ENCODE data around the gene LAMA2. TPM values are rescaled to one million over a fixed set of nuclear protein-coding genes. Genes with fewer than 3 reads are reported as not detected.

The LAMA2 gene
- total and polyA plus RNA-seq, 2 donors from 2014 or later, result 2.2 to 20.8 TPM

GRCh38 chr6:128888444-128889175, 5.7 kb downstream of the LAMA2 start:
- no peak overlapping the region for H3K9ac ChIP-seq (ENCODE audit: low read length in 3 of 3)
- no peaks in the 10 kb centered on the region for H3K27me3 ChIP-seq (ENCODE audit: control insufficient read depth, insufficient read depth, low read length)
- H3K4me1 ChIP-seq (ENCODE audit: control insufficient read depth in 2 of 3, insufficient read depth in 2 of 3, low read depth in 1 of 3, low read length in 3 of 3), result no peaks in the 10 kb centered on the region
- H3K27ac ChIP-seq (ENCODE audit: low read depth in 2 of 2, low read length in 2 of 2), result no peak overlapping the region
- FAIRE-seq (no peak), DNase-seq (no peak)
- no peaks in the 10 kb centered on the region for H3K9me3 ChIP-seq (ENCODE audit: control insufficient read depth in 2 of 3, insufficient read depth in 1 of 3, low read length in 3 of 3)
- H3K36me3 ChIP-seq (ENCODE audit: control insufficient read depth in 2 of 3, insufficient read depth in 3 of 3, low read length in 3 of 3), result no peaks in the 10 kb centered on the region
- no peak overlapping the region for H3K4me3 ChIP-seq (ENCODE audit: low read length in 3 of 3)
- intact Hi-C loops (cut with DNase I), result no loop called here
- no peak for TF ChIP-seq CTCF (IDR thresholded peaks at IDR 0.05; ENCODE audit: borderline replicate concordance, extremely low read depth, insufficient read depth)

- Histone ChIP-seq H3K36me3 (ENCODE audit: control insufficient read depth in 2 of 3, insufficient read depth in 3 of 3, low read length in 3 of 3) (no peaks in the 10 kb centered on the region), H3K4me1 (ENCODE audit: control insufficient read depth in 2 of 3, insufficient read depth in 2 of 3, low read depth in 1 of 3, low read length in 3 of 3) (no peaks in the 10 kb centered on the region), H3K27ac (ENCODE audit: low read depth in 2 of 2, low read length in 2 of 2) (no peak overlapping the region), H3K9me3 (ENCODE audit: control insufficient read depth in 2 of 3, insufficient read depth in 1 of 3, low read length in 3 of 3) (no peaks in the 10 kb centered on the region), H3K27me3 (ENCODE audit: control insufficient read depth, insufficient read depth, low read length) (no peaks in the 10 kb centered on the region), H3K9ac (ENCODE audit: low read length in 3 of 3) (no peak overlapping the region), H3K4me3 (ENCODE audit: low read length in 3 of 3) (no peak overlapping the region)
- FAIRE-seq, result no peak
- no peak for DNase-seq
- TF ChIP-seq CTCF (IDR thresholded peaks at IDR 0.05; ENCODE audit: borderline replicate concordance, extremely low read depth, insufficient read depth), result no peak
- intact Hi-C loops (cut with DNase I), result no loop called here
These were observed 6.9 kb downstream of the LAMA2 start for GRCh38 chr6:128889870-128890269.

- DNase-seq (no peak), FAIRE-seq (peak; percentile 27)
- H3K27me3 ChIP-seq (ENCODE audit: control insufficient read depth, insufficient read depth, low read length), result no peaks in the 10 kb centered on the region
- no peaks in the 10 kb centered on the region for H3K9me3 ChIP-seq (ENCODE audit: control insufficient read depth in 2 of 3, insufficient read depth in 1 of 3, low read length in 3 of 3)
- no peak for TF ChIP-seq CTCF (IDR thresholded peaks at IDR 0.05; ENCODE audit: borderline replicate concordance, extremely low read depth, insufficient read depth)
- intact Hi-C loops (cut with DNase I), result no loop called here
- no peak overlapping the region for H3K4me3 ChIP-seq (ENCODE audit: low read length in 3 of 3)
- H3K36me3 ChIP-seq (ENCODE audit: control insufficient read depth in 2 of 3, insufficient read depth in 3 of 3, low read length in 3 of 3), result no peaks in the 10 kb centered on the region
- H3K4me1 ChIP-seq (ENCODE audit: control insufficient read depth in 2 of 3, insufficient read depth in 2 of 3, low read depth in 1 of 3, low read length in 3 of 3), result no peaks in the 10 kb centered on the region
- H3K27ac ChIP-seq (ENCODE audit: low read depth in 2 of 2, low read length in 2 of 2), result no peak overlapping the region
- no peak overlapping the region for H3K9ac ChIP-seq (ENCODE audit: low read length in 3 of 3)
These were observed 9.1 kb downstream of the LAMA2 start for GRCh38 chr6:128892079-128892478.

All from kidney (tissue), 14 donors.